ENCODE data around the gene ULK2.

- TF ChIP-seq CTCF (IDR thresholded peaks at IDR 0.05) (no peak), EZH2 (IDR thresholded peaks at IDR 0.05) (no peak)
Observed at GRCh38 chr17:19900809-19901208, 33.1 kb upstream of the ULK2 start.

Measured in neural progenitor cell (in vitro differentiated cells).